NCI-H1417 (cell line): ENCODE measurements around the gene CP.
A peak's percentile ranks its signal among the peaks of the same experiment; 100 is the strongest.
"Not testable (repeated sequence)": the region's sequence is repeated elsewhere in the genome, so short reads cannot be mapped to it uniquely, and the experiment has no call there.

Experiments
- DNase-seq, 3 experiments: peaks; one replicate each; lab custom pipeline; 2025; lab: John Stamatoyannopoulos, UW

CP gene

GRCh38 chr3:149227591-149228268 is 6.1 kb upstream of the CP start:
- no peak for DNase-seq

- DNase-seq = no peak
These were observed 5.1 kb upstream of the CP start for GRCh38 chr3:149226776-149227175.

GRCh38 chr3:149224736-149225594 is 3.3 kb upstream of the CP start:
- DNase-seq = no peak

- no peak for DNase-seq
These were observed 1.8 kb upstream of the CP start for GRCh38 chr3:149223461-149223820.

- not testable (repeated sequence) for DNase-seq
These were observed 2.1 kb downstream of the CP start for GRCh38 chr3:149219380-149220121.

- no peak for DNase-seq
These were observed 4.3 kb downstream of the CP start for GRCh38 chr3:149217347-149217746.

- DNase-seq = peak in 1 of 3 experiments; percentile 51
These were observed 5.3 kb downstream of the CP start for GRCh38 chr3:149216193-149216869.

GRCh38 chr3:149215515-149215914 is 6.1 kb downstream of the CP start:
- peak in 2 of 3 experiments; percentile 34 to 83 for DNase-seq

GRCh38 chr3:149214702-149215101 is 6.9 kb downstream of the CP start:
- DNase-seq = peak in 2 of 3 experiments; percentile 59 to 81

- no peak for DNase-seq
These were observed 9.2 kb downstream of the CP start for GRCh38 chr3:149212386-149212785.

GRCh38 chr3:149209431-149209830 is 12.2 kb downstream of the CP start:
- DNase-seq = no peak

- DNase-seq = no peak
These were observed 14.2 kb downstream of the CP start for GRCh38 chr3:149207475-149207874.

GRCh38 chr3:149204390-149204991 is 17.1 kb downstream of the CP start:
- no peak for DNase-seq

GRCh38 chr3:149203758-149204157 is 17.9 kb downstream of the CP start:
- DNase-seq = no peak

GRCh38 chr3:149199474-149199873 is 22.2 kb downstream of the CP start:
- DNase-seq = peak; percentile 3 to 85 (median 42)

- peak in 1 of 3 experiments; percentile 3 for DNase-seq
These were observed 23.0 kb downstream of the CP start for GRCh38 chr3:149198611-149199010.

GRCh38 chr3:149197669-149198068 is 24.0 kb downstream of the CP start:
- no peak for DNase-seq

GRCh38 chr3:149196805-149197592 is 24.6 kb downstream of the CP start:
- not testable (repeated sequence) for DNase-seq

- DNase-seq = no peak
These were observed 26.4 kb downstream of the CP start for GRCh38 chr3:149195221-149195620.

GRCh38 chr3:149188494-149188893 is 33.1 kb downstream of the CP start:
- DNase-seq = peak in 1 of 3 experiments; percentile 40

GRCh38 chr3:149186721-149187120 is 34.9 kb downstream of the CP start:
- peak in 1 of 3 experiments; percentile 5 for DNase-seq
